CD14-positive monocyte (primary cell): Measurements from ENCODE around the gene EXOC1. TPM values are rescaled to one million over a fixed set of nuclear protein-coding genes. Genes with fewer than 3 reads are reported as not detected.

Source experiments
- DNase-seq, 3 donors: peaks; one replicate each; pipeline ENCODE4 v3.0.0-alpha.2; 2011 to 2022
- H2AFZ ChIP-seq: 2 replicates; pipeline ENCODE4 v1.6.0; 2012; ENCODE audit warnings: mild to moderate bottlenecking, low read depth, low read length, inconsistent platforms; ENCODE audit not compliant: insufficient read depth, poor library complexity, severe bottlenecking
- H3K27ac ChIP-seq, 2 donors: 1 replicate in 1 of 2; 2 replicates in 1 of 2; pipeline ENCODE4 v1.5.1; 2012 to 2013; ENCODE audit warnings: low read length in 2 of 2, control low read depth in 1 of 2, inconsistent platforms in 1 of 2, low read depth in 1 of 2, mild to moderate bottlenecking in 1 of 2
- H3K27me3 ChIP-seq, 2 donors: one replicate each; pipeline versions ENCODE4 v1.6.0 to v1.6.1; 2011 to 2013; ENCODE audit warnings: low read length in 2 of 2; ENCODE audit not compliant: control insufficient read depth in 2 of 2, insufficient read depth in 2 of 2
- H3K36me3 ChIP-seq, 2 donors: replicated peaks in 1 of 2; 1 replicate in 1 of 2; 2 replicates in 1 of 2; pipeline versions ENCODE4 v1.5.1 to v1.6.1; 2012 to 2013; ENCODE audit warnings: low read length in 2 of 2, control low read depth in 1 of 2, inconsistent platforms in 1 of 2, mild to moderate bottlenecking in 1 of 2; ENCODE audit not compliant: insufficient read depth in 2 of 2, control insufficient read depth in 1 of 2
- H3K4me1 ChIP-seq, 2 donors: 1 replicate in 1 of 2; 2 replicates in 1 of 2; pipeline versions ENCODE4 v1.5.1 to v1.6.1; 2012 to 2013; ENCODE audit warnings: low read length in 2 of 2, control low read depth in 1 of 2, inconsistent platforms in 1 of 2, mild to moderate bottlenecking in 1 of 2, moderate library complexity in 1 of 2; ENCODE audit not compliant: insufficient read depth in 2 of 2, control insufficient read depth in 1 of 2
- H3K4me2 ChIP-seq: replicated peaks from 2 replicates; pipeline ENCODE3; 2012; ENCODE audit warnings: low read length, moderate library complexity, mild to moderate bottlenecking; ENCODE audit not compliant: poor library complexity, severe bottlenecking; ENCODE audit errors: extremely low read depth
- H3K4me3 ChIP-seq, 3 experiments: fragments of 200-600 bp in 1 of 3; sonication (generic) in 1 of 3; replicated peaks in 1 of 3; 1 replicate in 2 of 3; 2 replicates in 1 of 3; pipeline ENCODE4 v1.5.1; 2011 to 2013; ENCODE audit warnings: low read length in 3 of 3, mild to moderate bottlenecking in 3 of 3, control low read depth in 2 of 3, low read depth in 2 of 3, inconsistent platforms in 1 of 3, moderate library complexity in 1 of 3
- H3K79me2 ChIP-seq: 2 replicates; pipeline ENCODE4 v1.6.0; 2012; ENCODE audit warnings: mild to moderate bottlenecking, control low read depth, inconsistent platforms, low read length, moderate library complexity; ENCODE audit not compliant: insufficient read depth
- H3K9ac ChIP-seq: 2 replicates; pipeline ENCODE4 v1.6.0; 2017; ENCODE audit warnings: low read length, mild to moderate bottlenecking; ENCODE audit not compliant: insufficient read depth, poor library complexity, severe bottlenecking
- H3K9me3 ChIP-seq, 2 donors: replicated peaks in 1 of 2; 1 replicate in 1 of 2; 2 replicates in 1 of 2; pipeline versions ENCODE4 v1.5.1 to v1.6.1; 2012 to 2013; ENCODE audit warnings: low read length in 2 of 2, control low read depth in 1 of 2; ENCODE audit not compliant: control insufficient read depth in 1 of 2, insufficient read depth in 1 of 2
- H4K20me1 ChIP-seq: 2 replicates; pipeline ENCODE4 v1.6.0; 2012; ENCODE audit warnings: mild to moderate bottlenecking, low read length, control low read depth, moderate library complexity; ENCODE audit not compliant: insufficient read depth
- H3K27ac Mint-ChIP-seq, 7 donors: one replicate each; pipeline ENCODE4 v1.8.0; 2020; ENCODE audit warnings: mild to moderate bottlenecking in 7 of 7, mixed read lengths in 7 of 7, moderate library complexity in 6 of 7, inconsistent platforms in 2 of 7
- H3K27me3 Mint-ChIP-seq, 3 donors: one replicate each; pipeline ENCODE4 v1.8.0; 2021 to 2022; ENCODE audit warnings: low read depth in 3 of 3, mild to moderate bottlenecking in 3 of 3, mixed read lengths in 3 of 3, moderate library complexity in 3 of 3, inconsistent platforms in 1 of 3
- H3K36me3 Mint-ChIP-seq, 2 donors: one replicate each; pipeline ENCODE4 v1.8.0; 2020; ENCODE audit warnings: mixed read lengths in 2 of 2, inconsistent platforms in 1 of 2, mild to moderate bottlenecking in 1 of 2
- H3K4me1 Mint-ChIP-seq: one replicate; pipeline ENCODE4 v1.8.0; 2020; ENCODE audit warnings: mild to moderate bottlenecking, mixed read lengths
- H3K4me3 Mint-ChIP-seq, 2 donors: one replicate each; pipeline ENCODE4 v1.8.0; 2020; ENCODE audit warnings: mild to moderate bottlenecking in 2 of 2, mixed read lengths in 2 of 2, moderate library complexity in 1 of 2
- H3K9me3 Mint-ChIP-seq, 7 donors: one replicate each; pipeline ENCODE4 v1.8.0; 2020 to 2022; ENCODE audit warnings: mixed read lengths in 7 of 7, mild to moderate bottlenecking in 6 of 7, moderate library complexity in 6 of 7, inconsistent platforms in 2 of 7
- WGBS: methylation state at CpG from one replicate; pipeline ENCODE4 v1.1.5; 2013; ENCODE audit warnings: missing lambda C conversion rate; ENCODE audit not compliant: insufficient coverage; 5-methylcytosine and 5-hydroxymethylcytosine counted together
- intact Hi-C, 2 donors: fragments of 100-400 bp; cut with micrococcal nuclease; formaldehyde crosslinking; loops; one replicate each; pipeline versions ENCODE4 v1.15.0 to v1.15.1; 2023
- polyA plus RNA-seq, 3 donors: library from polyadenylated mRNA; depleted of rRNA in 1 of 3; unstranded in 2 of 3; stranded (reverse) in 1 of 3; fragments of 300-500 nt in 2 of 3; fragments of >200 nt in 1 of 3; fragmentation: Illumina TruSeq in 2 of 3; gene quantifications; 1 replicate in 2 of 3; 2 replicates in 1 of 3; pipeline ENCODE4 v1.2.3, GENCODE V29; 2012 to 2021
- TF ChIP-seq, protein P1 (sequence below): fragments of 200-600 bp; IDR thresholded peaks from one replicate; pipeline ENCODE4 v1.8.0; 2022; ENCODE audit warnings: antibody characterized with exemption, mild to moderate bottlenecking

Gene EXOC1
- polyA plus RNA-seq, 3 donors = 13.7 to 22.9 (median 21.2) TPM

DNA sequence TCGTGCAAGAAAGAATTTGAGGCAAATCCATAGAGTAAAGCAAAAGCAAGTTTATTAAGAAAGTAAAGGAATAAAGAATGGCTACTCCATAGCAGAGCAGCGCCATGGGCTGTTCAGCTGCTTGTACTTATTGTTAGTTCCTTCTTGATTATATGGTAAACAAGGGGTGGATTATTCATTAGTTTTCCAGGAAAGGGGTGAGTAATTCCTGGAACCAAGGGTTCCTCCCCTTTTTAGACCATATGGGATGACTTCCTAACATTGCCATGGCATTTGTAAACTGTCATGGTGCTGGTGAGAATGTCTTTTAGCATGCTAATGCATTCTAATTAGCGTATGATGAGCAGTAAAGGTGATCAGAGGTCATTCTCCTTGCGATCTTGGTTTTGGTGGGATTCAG, 71.8 kb downstream of the EXOC1 start:
- Histone ChIP-seq H3K4me1 (peaks cover 0 to 6% of the 10 kb centered on the region in 2 donors), H3K27ac (no peak overlapping the region), H4K20me1 (no peaks in the 10 kb centered on the region), H3K9ac (no peak overlapping the region), H3K4me3 (no peak overlapping the region), H3K36me3 (no peaks in the 10 kb centered on the region), H3K79me2 (no peaks in the 10 kb centered on the region), H3K9me3 (no peaks in the 10 kb centered on the region), H3K4me2 (no peak overlapping the region), H3K27me3 (no peaks in the 10 kb centered on the region), H2AFZ (no peak overlapping the region)
- H3K4me1 Mint-ChIP-seq = peaks cover 10% of the 10 kb centered on the region
- H3K36me3 Mint-ChIP-seq = no peaks in the 10 kb centered on the region
- DNase-seq = no peak
- peaks cover 0 to 4% (median 0%) of the 10 kb centered on the region in 7 donors for H3K9me3 Mint-ChIP-seq
- TF ChIP-seq, protein P1, sequence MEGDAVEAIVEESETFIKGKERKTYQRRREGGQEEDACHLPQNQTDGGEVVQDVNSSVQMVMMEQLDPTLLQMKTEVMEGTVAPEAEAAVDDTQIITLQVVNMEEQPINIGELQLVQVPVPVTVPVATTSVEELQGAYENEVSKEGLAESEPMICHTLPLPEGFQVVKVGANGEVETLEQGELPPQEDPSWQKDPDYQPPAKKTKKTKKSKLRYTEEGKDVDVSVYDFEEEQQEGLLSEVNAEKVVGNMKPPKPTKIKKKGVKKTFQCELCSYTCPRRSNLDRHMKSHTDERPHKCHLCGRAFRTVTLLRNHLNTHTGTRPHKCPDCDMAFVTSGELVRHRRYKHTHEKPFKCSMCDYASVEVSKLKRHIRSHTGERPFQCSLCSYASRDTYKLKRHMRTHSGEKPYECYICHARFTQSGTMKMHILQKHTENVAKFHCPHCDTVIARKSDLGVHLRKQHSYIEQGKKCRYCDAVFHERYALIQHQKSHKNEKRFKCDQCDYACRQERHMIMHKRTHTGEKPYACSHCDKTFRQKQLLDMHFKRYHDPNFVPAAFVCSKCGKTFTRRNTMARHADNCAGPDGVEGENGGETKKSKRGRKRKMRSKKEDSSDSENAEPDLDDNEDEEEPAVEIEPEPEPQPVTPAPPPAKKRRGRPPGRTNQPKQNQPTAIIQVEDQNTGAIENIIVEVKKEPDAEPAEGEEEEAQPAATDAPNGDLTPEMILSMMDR = no peak
- 100% methylated on average over 3 of the region's 4 CpGs for WGBS
- no peak overlapping the region for H3K27ac Mint-ChIP-seq
- intact Hi-C loops = no loop called here
- H3K4me3 Mint-ChIP-seq = no peak overlapping the region
- peaks cover 0 to 3% (median 0%) of the 10 kb centered on the region in 3 donors for H3K27me3 Mint-ChIP-seq

DNA sequence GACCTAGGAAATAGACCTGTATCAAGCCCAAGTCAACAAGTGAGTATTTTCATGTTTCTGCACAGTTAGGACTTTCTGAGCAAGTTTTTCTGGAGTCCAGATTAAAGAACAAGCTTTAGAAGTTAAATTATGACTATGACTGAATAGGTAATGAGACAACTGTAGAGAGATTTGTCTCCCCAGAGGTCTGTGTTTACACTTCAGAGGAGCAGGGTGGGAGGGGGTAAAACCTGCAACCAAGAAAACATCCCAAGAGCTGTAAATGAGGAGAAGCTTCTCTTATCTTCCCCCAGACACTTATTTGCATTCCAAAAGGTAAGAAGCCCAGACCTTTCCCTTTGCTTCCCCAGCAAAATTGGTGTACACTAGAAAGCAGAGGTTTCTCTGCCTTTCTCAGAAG, 73.2 kb downstream of the EXOC1 start:
- no peaks in the 10 kb centered on the region for H3K4me1 ChIP-seq
- TF ChIP-seq, protein P1 = no peak
- intact Hi-C loops = no loop called here
- H3K9ac ChIP-seq = no peak overlapping the region
- Mint-ChIP-seq H3K27me3 (peaks cover 0 to 3% (median 1%) of the 10 kb centered on the region in 3 donors), H3K9me3 (peaks cover 0 to 4% (median 0%) of the 10 kb centered on the region in 7 donors), H3K27ac (no peak overlapping the region), H3K36me3 (no peaks in the 10 kb centered on the region), H3K4me1 (peaks cover 10% of the 10 kb centered on the region), H3K4me3 (no peak overlapping the region)
- H3K27me3 ChIP-seq = no peaks in the 10 kb centered on the region
- no peaks in the 10 kb centered on the region for H3K36me3 ChIP-seq
- no peak overlapping the region for H3K4me2 ChIP-seq
- no peaks in the 10 kb centered on the region for H3K9me3 ChIP-seq
- H3K4me3 ChIP-seq = no peak overlapping the region
- H2AFZ ChIP-seq = no peak overlapping the region
- no peaks in the 10 kb centered on the region for H4K20me1 ChIP-seq
- H3K27ac ChIP-seq = no peak overlapping the region
- DNase-seq = no peak
- no peaks in the 10 kb centered on the region for H3K79me2 ChIP-seq
